WERI-Rb-1 (cell line): ENCODE measurements around the gene CASTOR1.

Experiments used
- DNase-seq: peaks from one replicate; pipeline ENCODE4 v3.0.0-alpha.2; 2020
- H3K27ac ChIP-seq: fragments of 250-450 bp; sonication (Bioruptor Pico); 2 replicates; pipeline ENCODE4 v1.5.1; 2020; ENCODE audit warnings: mild to moderate bottlenecking, moderate library complexity
- H3K27me3 ChIP-seq: fragments of 250-450 bp; sonication (Bioruptor Pico); 2 replicates; pipeline ENCODE4 v1.5.1; 2021; ENCODE audit warnings: mild to moderate bottlenecking, low read depth, moderate library complexity; ENCODE audit not compliant: insufficient read depth, severe bottlenecking
- H3K36me3 ChIP-seq: fragments of 250-450 bp; sonication (Bioruptor Pico); 2 replicates; pipeline ENCODE4 v1.5.1; 2020; ENCODE audit warnings: mild to moderate bottlenecking, moderate library complexity
- H3K4me3 ChIP-seq: 2 replicates; pipeline ENCODE4 v1.5.1; 2011; ENCODE audit warnings: low read depth, mild to moderate bottlenecking, control low read depth, low read length
- H3K9me3 ChIP-seq: fragments of 250-450 bp; sonication (Bioruptor Pico); 2 replicates; pipeline ENCODE4 v1.5.1; 2021; ENCODE audit warnings: mild to moderate bottlenecking, moderate library complexity; ENCODE audit not compliant: severe bottlenecking
- CTCF ChIP-seq: IDR thresholded peaks from 2 replicates; pipeline ENCODE4 v1.5.1; 2011; ENCODE audit warnings: low read depth, mild to moderate bottlenecking, control low read depth, inconsistent platforms, low read length

The CASTOR1 gene

GRCh38 chr22:30324014-30324730, 34.9 kb upstream of the CASTOR1 start:
- Histone ChIP-seq H3K9me3 (no peaks in the 10 kb centered on the region), H3K27ac (no peak overlapping the region), H3K36me3 (peaks cover 19% of the 10 kb centered on the region), H3K4me3 (no peak overlapping the region), H3K27me3 (no peaks in the 10 kb centered on the region)
- no peak for TF ChIP-seq CTCF
- no peak for DNase-seq

- no peak for DNase-seq
- TF ChIP-seq CTCF, result no peak
- no peaks in the 10 kb centered on the region for H3K27me3 ChIP-seq
- H3K36me3 ChIP-seq, result peaks cover 19% of the 10 kb centered on the region
- H3K4me3 ChIP-seq, result no peak overlapping the region
- no peak overlapping the region for H3K27ac ChIP-seq
- H3K9me3 ChIP-seq, result no peaks in the 10 kb centered on the region
These were observed 33.9 kb upstream of the CASTOR1 start for GRCh38 chr22:30323246-30323645.

GRCh38 chr22:30321461-30321860, 32.2 kb upstream of the CASTOR1 start:
- Histone ChIP-seq H3K9me3 (no peaks in the 10 kb centered on the region), H3K36me3 (peaks cover 19% of the 10 kb centered on the region)
- no peak for TF ChIP-seq CTCF

GRCh38 chr22:30320021-30320556, 30.8 kb upstream of the CASTOR1 start:
- no peak for DNase-seq
- Histone ChIP-seq H3K4me3 (no peak overlapping the region), H3K9me3 (no peaks in the 10 kb centered on the region), H3K27ac (no peak overlapping the region), H3K36me3 (peaks cover 19% of the 10 kb centered on the region), H3K27me3 (no peaks in the 10 kb centered on the region)
- TF ChIP-seq CTCF, result no peak

More at GRCh38 chr22:30321461-30321860, 32.2 kb upstream of the CASTOR1 start:
- H3K27ac ChIP-seq, result no peak overlapping the region
- H3K27me3 ChIP-seq, result no peaks in the 10 kb centered on the region
- no peak for DNase-seq
- H3K4me3 ChIP-seq, result no peak overlapping the region

- no peak for DNase-seq
- no peaks in the 10 kb centered on the region for H3K27me3 ChIP-seq
- peaks cover 19% of the 10 kb centered on the region for H3K36me3 ChIP-seq
- H3K9me3 ChIP-seq, result no peaks in the 10 kb centered on the region
- no peak overlapping the region for H3K4me3 ChIP-seq
- no peak overlapping the region for H3K27ac ChIP-seq
- TF ChIP-seq CTCF, result no peak
These were observed 29.6 kb upstream of the CASTOR1 start for GRCh38 chr22:30318799-30319419.
